Measurements from ENCODE around the gene MDM2.

MDM2 gene

GRCh38 chr12:68853396-68854077 is 45.6 kb downstream of the MDM2 start:
- DNase-seq (ENCODE audit: low spot score), result no peak

DNA sequence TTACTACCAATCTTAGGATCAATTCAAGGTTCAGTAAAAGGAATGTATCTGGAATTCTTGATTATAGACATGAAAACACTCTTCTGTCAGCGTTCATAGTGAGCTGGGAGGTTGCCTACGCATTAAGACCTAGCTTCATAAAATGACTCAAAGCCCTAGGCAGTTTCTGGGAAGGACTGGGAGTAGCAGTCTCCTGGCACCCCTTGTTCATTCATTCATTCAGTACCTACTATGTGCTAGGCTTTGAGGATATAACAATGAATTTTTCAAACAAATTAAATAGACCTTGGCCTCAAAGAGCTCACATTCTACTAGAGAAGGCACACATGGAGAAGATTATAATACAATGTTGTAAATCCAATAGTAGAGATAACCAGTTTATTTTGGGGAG is 46.1 kb downstream of the MDM2 start:
- no peak for DNase-seq (ENCODE audit: low spot score)

- no peak for DNase-seq (ENCODE audit: low spot score)
Observed at GRCh38 chr12:68854554-68854953, 46.6 kb downstream of the MDM2 start.

GRCh38 chr12:68855111-68855510 is 47.1 kb downstream of the MDM2 start:
- no peak for DNase-seq (ENCODE audit: low spot score)

- DNase-seq (ENCODE audit: low spot score), result no peak
Observed at GRCh38 chr12:68855771-68856170, 47.8 kb downstream of the MDM2 start.

DNA sequence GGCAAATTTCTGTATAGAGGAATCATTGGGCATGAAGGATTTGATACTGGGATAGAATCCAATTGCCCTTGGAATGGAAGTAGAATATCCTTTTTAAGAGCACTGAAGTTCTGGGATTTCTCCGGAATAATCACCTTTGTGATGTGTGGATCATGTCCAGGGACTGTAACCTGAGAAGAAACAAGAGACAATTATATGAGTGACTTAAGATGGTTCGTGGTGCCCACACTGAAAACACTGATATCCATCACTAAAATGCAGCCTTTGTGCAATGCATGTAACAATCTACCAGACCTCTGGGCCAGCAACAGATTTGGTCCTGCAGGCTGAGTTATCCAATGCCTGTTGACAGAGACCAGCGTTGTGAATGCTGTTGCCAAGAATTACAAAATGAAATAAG is 48.5 kb downstream of the MDM2 start:
- no peak for DNase-seq (ENCODE audit: low spot score)

GRCh38 chr12:68861890-68862289 is 53.9 kb downstream of the MDM2 start:
- no peak for DNase-seq (ENCODE audit: low spot score)

DNA sequence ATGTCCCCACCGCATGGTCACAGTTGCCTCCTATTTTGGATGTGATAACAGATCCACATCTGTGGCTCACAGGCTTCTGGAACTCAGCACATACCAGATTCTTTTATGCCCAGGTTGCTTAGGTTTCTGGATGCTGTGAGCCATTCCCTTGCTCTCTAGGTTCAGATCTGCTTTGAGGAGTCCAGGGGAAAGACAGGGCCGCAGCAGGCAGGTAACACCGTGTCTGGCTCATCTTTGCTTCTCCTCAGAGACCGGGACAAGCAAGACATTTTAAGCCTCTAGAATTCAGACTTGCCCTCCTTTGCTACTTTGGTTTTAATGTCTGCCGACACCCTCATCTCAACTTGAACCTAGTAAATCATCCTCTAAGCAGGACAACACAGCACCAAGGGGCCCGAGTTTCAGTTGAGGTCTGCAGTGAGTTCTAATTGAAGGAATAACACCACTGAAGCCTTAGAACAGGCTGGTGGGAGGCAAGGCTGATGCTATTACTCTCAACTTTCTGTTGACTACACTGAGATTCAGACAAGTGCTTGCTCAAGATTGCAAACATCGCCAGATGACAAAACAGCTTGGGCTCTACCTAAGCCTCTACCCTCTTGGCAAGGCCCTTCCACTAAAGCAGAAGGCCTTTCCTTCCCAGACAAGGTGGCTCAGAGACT is 55.3 kb downstream of the MDM2 start:
- DNase-seq (ENCODE audit: low spot score), result no peak

DNA sequence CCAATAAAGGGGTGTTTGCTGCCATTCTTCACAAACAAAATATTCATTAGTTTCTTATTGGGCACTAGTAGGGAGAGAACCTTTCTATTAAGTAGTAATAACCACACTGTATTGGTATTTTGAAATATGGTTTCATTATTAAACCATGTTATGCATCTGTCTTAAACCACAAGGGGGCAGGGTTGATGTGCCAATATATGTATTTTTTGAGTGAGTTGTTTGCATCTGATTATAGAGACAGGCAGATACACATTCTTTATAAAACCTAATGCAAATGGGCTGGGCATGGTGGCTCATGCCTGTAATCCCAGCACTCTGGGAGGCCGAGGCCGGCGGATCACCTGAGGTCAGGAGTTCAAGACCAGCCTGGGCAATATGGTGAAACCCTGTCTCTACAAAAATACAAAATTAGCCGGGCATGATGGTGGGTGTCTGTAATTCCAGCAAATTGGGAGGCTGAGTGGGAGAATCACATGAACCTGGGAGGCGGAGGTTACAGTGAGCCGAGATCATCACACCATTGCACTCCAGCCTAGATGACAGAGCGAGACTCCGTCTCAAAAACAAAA is 56.0 kb downstream of the MDM2 start:
- DNase-seq (ENCODE audit: low spot score), result peak; percentile 23

GRCh38 chr12:68864604-68865003 is 56.6 kb downstream of the MDM2 start:
- DNase-seq (ENCODE audit: low spot score), result no peak

- no peak for DNase-seq (ENCODE audit: low spot score)
Observed at GRCh38 chr12:68865399-68866164, 57.6 kb downstream of the MDM2 start.

- DNase-seq (ENCODE audit: low spot score), result no peak
Observed at GRCh38 chr12:68866950-68867349, 59.0 kb downstream of the MDM2 start.

DNA sequence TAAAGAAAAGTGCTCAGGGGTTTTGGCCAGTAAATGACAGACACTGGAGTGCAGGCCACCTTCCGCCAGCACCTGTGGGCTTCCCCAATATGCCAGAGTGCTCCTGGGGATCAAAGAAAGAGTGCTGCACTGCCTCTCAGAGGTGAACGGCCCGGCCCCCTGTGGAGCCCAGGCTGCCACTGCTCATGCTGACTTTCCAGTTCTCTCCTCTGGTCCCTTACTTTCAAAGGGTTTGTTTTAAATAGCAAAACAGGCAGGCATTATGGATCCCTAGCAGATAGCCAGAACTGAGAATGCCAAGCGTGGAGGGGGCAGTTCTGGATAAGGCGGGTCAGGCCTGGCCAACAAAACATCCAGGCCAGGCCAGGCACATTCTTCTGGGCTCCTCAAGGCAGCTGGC is 59.6 kb downstream of the MDM2 start:
- DNase-seq (ENCODE audit: low spot score), result no peak

- no peak for DNase-seq (ENCODE audit: low spot score)
Observed at GRCh38 chr12:68868043-68868790, 60.2 kb downstream of the MDM2 start.

DNA sequence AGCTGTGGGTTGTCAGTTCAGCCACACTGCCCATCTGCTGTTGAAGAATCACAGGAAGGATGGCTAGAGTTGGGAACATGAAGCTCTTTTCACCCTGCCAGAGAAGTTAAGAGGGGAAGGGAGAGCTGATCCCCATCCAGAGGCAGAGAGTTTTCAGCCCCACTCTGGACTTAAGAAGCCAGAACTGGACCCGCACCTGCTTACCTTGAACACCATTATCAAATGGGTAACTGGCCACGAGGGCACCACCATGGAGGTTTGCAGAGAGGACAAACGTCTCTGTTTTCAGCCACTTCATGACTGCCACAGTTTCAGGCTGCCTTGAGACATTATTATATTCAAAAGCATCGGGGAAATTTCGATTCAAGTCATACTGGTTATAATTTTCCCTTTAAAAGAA is 62.0 kb downstream of the MDM2 start:
- no peak for DNase-seq (ENCODE audit: low spot score)

- DNase-seq (ENCODE audit: low spot score), result no peak
Observed at GRCh38 chr12:68870443-68870842, 62.5 kb downstream of the MDM2 start.

GRCh38 chr12:68871396-68871795 is 63.4 kb downstream of the MDM2 start:
- no peak for DNase-seq (ENCODE audit: low spot score)

DNA sequence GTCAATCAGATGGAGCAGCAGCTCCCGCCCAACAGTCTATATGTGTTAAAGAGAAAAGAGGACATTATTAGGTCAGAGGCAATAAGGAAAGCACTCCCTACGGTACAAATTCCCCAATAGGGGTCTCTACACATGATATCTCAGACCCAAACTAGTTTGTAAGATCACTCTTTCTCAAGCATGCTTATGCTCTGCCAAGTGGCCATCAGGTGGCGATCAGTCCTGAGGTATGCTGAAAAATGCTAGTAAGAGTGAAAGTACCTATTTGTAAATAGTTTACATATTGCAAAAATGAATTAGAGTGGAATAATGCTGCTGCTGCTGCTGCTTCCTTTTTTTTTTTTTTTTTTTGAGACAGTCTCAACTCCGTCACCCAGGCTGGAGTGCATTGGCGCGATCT is 63.9 kb downstream of the MDM2 start:
- no peak for DNase-seq (ENCODE audit: low spot score)

GRCh38 chr12:68873316-68873715 is 65.3 kb downstream of the MDM2 start:
- no peak for DNase-seq (ENCODE audit: low spot score)

DNA sequence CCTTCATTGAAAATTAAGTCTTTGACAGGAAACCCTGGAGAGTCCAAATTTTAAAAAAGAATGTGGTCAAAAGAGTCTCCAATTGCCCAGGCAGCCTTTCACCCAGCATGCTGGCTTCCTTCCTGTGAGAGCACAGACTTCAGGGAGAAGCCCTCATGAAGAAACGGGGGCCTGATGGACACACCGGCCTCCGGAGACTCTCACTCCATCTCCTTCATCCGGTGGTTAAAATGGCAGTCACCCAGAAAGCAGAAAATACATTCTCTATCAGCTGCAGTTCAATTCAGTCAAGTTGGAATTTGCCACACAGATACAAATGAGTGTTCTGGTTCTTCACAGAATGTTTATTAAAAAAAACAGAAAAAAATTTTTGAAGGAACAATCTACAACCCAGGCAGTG is 68.5 kb downstream of the MDM2 start:
- DNase-seq (ENCODE audit: low spot score), result no peak

GRCh38 chr12:68877583-68877982 is 69.6 kb downstream of the MDM2 start:
- DNase-seq (ENCODE audit: low spot score), result no peak

DNA sequence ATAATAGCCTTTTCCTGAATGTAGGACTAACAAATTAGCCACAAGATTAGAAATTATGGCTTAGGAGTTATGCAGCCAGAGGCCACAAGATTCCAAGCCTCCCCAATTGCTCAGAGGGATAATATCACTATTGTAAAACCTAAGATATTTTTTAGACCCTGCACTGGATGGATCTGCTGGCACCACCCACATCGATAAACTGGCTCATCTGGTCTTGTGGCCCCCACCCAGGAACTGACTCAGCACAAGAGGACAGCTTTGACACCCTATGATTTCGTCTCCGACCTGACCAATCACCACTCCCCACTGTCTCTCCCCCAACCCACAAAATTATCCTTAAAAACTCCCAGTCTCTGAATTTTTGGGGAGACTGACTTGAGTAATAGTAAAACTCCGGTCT is 70.3 kb downstream of the MDM2 start:
- no peak for DNase-seq (ENCODE audit: low spot score)
